Tibial nerve (tissue), 4 donors: ENCODE results near the gene NFKBIE. TPM values are rescaled to one million over a fixed set of nuclear protein-coding genes. Genes with fewer than 3 reads are reported as not detected.
A peak's percentile ranks its signal among the peaks of the same experiment; 100 is the strongest.

ENCODE experiments used
- DNase-seq, 2 donors: peaks; one replicate each; pipeline ENCODE4 v3.0.0-alpha.2; 2019; ENCODE audit warnings: low spot score in 2 of 2
- H3K27ac ChIP-seq, 4 donors: fragments of 200-600 bp; sonication (generic) in 3 of 4; one replicate each; pipeline ENCODE4 v1.5.1; 2017 to 2019; ENCODE audit warnings: mild to moderate bottlenecking in 1 of 4
- H3K27me3 ChIP-seq, 2 donors: fragments of 200-600 bp; sonication (generic) in 1 of 2; one replicate each; pipeline versions ENCODE4 v1.5.1 to v1.6.0; 2017 to 2019
- H3K36me3 ChIP-seq, 3 donors: fragments of 200-600 bp; sonication (generic); one replicate each; pipeline ENCODE4 v1.5.1; 2018 to 2019
- H3K4me1 ChIP-seq, 4 donors: fragments of 200-600 bp; sonication (generic) in 3 of 4; one replicate each; pipeline ENCODE4 v1.5.1; 2017 to 2019
- H3K4me3 ChIP-seq, 4 donors: fragments of 200-600 bp; sonication (generic) in 3 of 4; one replicate each; pipeline ENCODE4 v1.5.1; 2017 to 2019; ENCODE audit warnings: mild to moderate bottlenecking in 1 of 4, moderate library complexity in 1 of 4
- H3K9me3 ChIP-seq, 4 donors: fragments of 200-600 bp; sonication (generic) in 3 of 4; one replicate each; pipeline ENCODE4 v1.5.1; 2017 to 2019
- EP300 ChIP-seq, 2 donors: sonication (generic); formaldehyde crosslinking; IDR thresholded peaks; one replicate each; pipeline ENCODE4 v1.6.1; 2017; ENCODE audit warnings: antibody characterized with exemption in 2 of 2, mild to moderate bottlenecking in 1 of 2
- POLR2A ChIP-seq, 2 donors: fragments of 450-650 bp; IDR thresholded peaks; one replicate each; pipeline ENCODE4 v1.6.1; 2017; ENCODE audit warnings: antibody characterized with exemption in 2 of 2, mild to moderate bottlenecking in 2 of 2, moderate library complexity in 2 of 2
- WGBS, 2 donors: methylation state at CpG; one replicate each; pipeline ENCODE4 v1.1.5; 2018; 5-methylcytosine and 5-hydroxymethylcytosine counted together
- total RNA-seq, 4 donors: library from RNA; depleted of rRNA; stranded (reverse); fragments of >200 nt; gene quantifications; one replicate each; pipeline ENCODE4 v1.1.0, GENCODE V29; 2016
- TF ChIP-seq, protein P1 (sequence below), 5 experiments: fragments of 200-600 bp in 3 of 5; fragments of 450-650 bp in 2 of 5; sonication (generic) in 3 of 5; IDR thresholded peaks; one replicate each; pipeline ENCODE4 v1.5.1; 2016 to 2019; ENCODE audit warnings: antibody characterized with exemption in 5 of 5, mild to moderate bottlenecking in 3 of 5, moderate library complexity in 2 of 5

NFKBIE gene
- total RNA-seq, 4 donors from 2014 or later: 12.7 to 20.7 (median 16.0) TPM

DNA sequence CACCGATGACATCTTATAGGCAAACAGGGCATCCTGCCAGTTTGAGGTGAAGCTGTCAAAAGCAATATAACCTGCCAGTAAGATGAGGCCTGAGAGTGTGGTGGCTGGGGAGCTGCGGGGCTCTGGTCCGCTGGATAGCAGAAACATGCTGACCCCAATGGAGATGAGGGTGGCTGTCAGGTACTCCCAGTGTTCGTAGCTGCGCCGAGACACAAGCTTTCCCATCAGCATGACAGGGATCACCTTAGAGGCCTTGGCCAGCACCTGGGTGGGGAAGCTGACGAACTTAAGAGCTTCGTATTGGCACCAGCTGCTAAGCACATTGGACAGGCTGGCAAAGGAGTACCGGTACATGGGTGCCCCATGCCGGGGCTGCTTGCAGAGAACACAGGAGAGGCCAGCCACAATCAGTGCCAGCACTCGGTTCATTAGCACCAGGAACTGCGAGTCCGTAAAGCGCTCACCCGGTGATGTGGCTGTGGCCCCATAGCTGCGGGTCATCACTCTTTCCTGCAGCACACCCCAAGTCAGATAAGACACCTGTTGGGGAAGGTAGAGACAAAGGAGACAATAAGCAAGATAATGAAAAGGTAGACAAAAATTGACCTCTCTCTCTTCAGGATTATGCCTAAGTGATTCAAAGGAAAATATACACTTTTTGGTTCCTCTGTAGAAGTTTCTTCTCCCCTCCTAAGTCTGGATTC lies 10.1 kb downstream of the NFKBIE start:
- no peak for DNase-seq
- Histone ChIP-seq H3K4me1 (peaks cover 0 to 64% (median 15%) of the 10 kb centered on the region in 4 donors), H3K9me3 (no peaks in the 10 kb centered on the region), H3K36me3 (peaks cover 6 to 75% (median 27%) of the 10 kb centered on the region in 3 donors), H3K4me3 (no peak overlapping the region), H3K27ac (peak overlapping the region in 3 of 4 donors; percentile 90 to 99 (median 96)), H3K27me3 (no peaks in the 10 kb centered on the region)
- WGBS, 2 donors: 66 to 75% methylated on average over 14 to 16 of the region's 16 CpGs
- TF ChIP-seq, protein P1, sequence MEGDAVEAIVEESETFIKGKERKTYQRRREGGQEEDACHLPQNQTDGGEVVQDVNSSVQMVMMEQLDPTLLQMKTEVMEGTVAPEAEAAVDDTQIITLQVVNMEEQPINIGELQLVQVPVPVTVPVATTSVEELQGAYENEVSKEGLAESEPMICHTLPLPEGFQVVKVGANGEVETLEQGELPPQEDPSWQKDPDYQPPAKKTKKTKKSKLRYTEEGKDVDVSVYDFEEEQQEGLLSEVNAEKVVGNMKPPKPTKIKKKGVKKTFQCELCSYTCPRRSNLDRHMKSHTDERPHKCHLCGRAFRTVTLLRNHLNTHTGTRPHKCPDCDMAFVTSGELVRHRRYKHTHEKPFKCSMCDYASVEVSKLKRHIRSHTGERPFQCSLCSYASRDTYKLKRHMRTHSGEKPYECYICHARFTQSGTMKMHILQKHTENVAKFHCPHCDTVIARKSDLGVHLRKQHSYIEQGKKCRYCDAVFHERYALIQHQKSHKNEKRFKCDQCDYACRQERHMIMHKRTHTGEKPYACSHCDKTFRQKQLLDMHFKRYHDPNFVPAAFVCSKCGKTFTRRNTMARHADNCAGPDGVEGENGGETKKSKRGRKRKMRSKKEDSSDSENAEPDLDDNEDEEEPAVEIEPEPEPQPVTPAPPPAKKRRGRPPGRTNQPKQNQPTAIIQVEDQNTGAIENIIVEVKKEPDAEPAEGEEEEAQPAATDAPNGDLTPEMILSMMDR (IDR thresholded peaks at IDR 0.05): no peak
- TF ChIP-seq POLR2A (IDR thresholded peaks at IDR 0.05) (no peak), EP300 (IDR thresholded peaks at IDR 0.05) (no peak)

DNA sequence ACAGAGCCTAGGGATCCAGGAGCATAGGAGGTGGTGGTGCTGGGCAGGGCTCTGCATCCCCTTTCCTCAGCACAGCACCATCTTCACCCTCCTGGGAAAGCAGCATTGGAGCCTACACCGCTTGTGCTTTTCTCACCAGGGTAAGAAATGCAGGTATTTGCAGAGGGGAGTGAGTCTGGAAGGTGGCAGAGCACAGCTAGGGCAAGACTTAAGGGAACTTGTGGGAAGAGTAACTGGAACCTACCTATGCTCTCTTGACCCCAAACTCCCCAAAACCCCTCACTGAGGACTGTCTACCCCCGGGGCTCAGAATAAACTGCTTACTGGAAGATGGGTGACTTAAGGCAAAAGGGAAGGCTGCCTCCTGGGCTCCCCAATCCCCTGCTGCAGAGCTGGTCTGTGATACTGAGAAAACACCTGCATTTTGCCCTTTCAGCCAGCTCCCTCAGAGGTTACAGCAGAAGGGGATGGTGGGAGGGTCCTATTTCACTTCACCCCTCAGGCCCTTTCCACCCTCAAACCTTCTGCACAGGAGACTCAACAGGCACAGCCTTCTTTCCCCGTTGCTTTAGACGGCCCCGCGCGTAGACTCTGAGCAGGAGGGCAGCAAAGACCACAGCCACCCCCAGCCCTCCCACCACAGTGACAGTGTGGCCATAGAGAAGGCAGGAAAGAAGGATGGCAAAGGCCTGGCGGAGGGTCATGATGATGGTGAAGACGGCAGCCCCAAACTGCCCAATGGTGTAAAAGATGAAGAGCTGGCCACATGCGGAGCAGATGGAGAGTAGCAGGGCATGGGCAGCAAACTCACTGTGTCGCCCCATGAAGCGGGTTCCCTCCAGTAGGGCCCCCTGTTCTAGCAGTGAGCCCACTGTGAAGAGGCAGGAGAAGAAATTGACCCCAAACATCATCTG lies 10.9 kb downstream of the NFKBIE start:
- Histone ChIP-seq H3K27ac (peak overlapping the region in 1 of 4 donors; percentile 90), H3K9me3 (no peaks in the 10 kb centered on the region), H3K4me3 (no peak overlapping the region), H3K27me3 (no peaks in the 10 kb centered on the region), H3K36me3 (peaks cover 6 to 75% (median 27%) of the 10 kb centered on the region in 3 donors), H3K4me1 (peaks cover 0 to 72% (median 16%) of the 10 kb centered on the region in 4 donors)
- TF ChIP-seq POLR2A (IDR thresholded peaks at IDR 0.05) (no peak), EP300 (IDR thresholded peaks at IDR 0.05) (no peak)
- TF ChIP-seq, protein P1 (IDR thresholded peaks at IDR 0.05): no peak
- WGBS, 2 donors: 70 to 71% methylated on average over 12 of the region's 12 CpGs
- no peak for DNase-seq

- peaks cover 6 to 73% (median 27%) of the 10 kb centered on the region in 3 donors for H3K36me3 ChIP-seq
- no peak overlapping the region for H3K4me3 ChIP-seq
- no peak for DNase-seq
- peaks cover 0 to 82% (median 25%) of the 10 kb centered on the region in 4 donors for H3K4me1 ChIP-seq
- no peaks in the 10 kb centered on the region for H3K27me3 ChIP-seq
- 66 to 70% methylated on average over 10 of the region's 10 CpGs for WGBS, 2 donors
- H3K27ac ChIP-seq: peak overlapping the region in 1 of 4 donors; percentile 4
- H3K9me3 ChIP-seq: no peaks in the 10 kb centered on the region
- TF ChIP-seq, protein P1 (IDR thresholded peaks at IDR 0.05): peak in 3 of 5 experiments; percentile 24 to 30 (median 26)
- no peak for TF ChIP-seq EP300 (IDR thresholded peaks at IDR 0.05)
- no peak for TF ChIP-seq POLR2A (IDR thresholded peaks at IDR 0.05)
Observed at GRCh38 chr6:44253307-44254101, 11.8 kb downstream of the NFKBIE start.

DNA sequence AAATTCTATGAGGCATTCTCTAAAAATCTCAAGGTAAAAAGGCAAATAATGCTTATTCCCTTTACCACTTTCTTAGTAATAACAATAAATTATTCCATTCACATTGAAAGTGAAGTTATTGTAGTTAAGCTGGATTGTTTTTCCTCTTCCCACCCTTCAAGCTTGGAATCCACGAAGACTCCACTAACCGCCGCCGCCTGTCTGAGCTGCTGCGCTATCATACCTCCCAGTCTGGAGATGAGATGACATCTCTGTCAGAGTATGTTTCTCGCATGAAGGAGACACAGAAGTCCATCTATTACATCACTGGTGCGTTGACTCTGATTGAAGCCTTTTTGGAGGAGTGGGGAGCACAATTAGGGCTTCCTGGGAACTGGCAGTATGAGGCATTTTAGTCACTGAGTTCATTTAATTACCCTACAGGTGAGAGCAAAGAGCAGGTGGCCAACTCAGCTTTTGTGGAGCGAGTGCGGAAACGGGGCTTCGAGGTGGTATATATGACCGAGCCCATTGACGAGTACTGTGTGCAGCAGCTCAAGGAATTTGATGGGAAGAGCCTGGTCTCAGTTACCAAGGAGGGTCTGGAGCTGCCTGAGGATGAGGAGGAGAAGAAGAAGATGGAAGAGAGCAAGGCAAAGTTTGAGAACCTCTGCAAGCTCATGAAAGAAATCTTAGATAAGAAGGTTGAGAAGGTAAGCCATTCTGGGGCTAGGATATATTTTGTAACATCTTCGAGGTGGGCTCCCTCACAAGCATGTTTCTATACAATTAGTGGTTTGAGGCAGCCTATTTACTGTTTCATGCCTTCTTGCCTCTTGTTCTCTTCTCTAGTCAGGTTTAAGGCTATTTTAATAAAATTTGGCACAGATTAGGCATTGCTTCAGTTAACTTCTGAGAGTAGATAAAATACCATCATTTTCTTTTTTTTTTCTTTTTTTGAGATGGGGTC lies 13.5 kb downstream of the NFKBIE start:
- H3K36me3 ChIP-seq: peaks cover 6 to 71% (median 27%) of the 10 kb centered on the region in 3 donors
- H3K4me3 ChIP-seq: no peak overlapping the region
- H3K27ac ChIP-seq: no peak overlapping the region
- peaks cover 0 to 78% (median 27%) of the 10 kb centered on the region in 4 donors for H3K4me1 ChIP-seq
- H3K27me3 ChIP-seq: no peaks in the 10 kb centered on the region
- WGBS, 2 donors: 90 to 92% methylated on average over 14 of the region's 14 CpGs
- no peaks in the 10 kb centered on the region for H3K9me3 ChIP-seq
- TF ChIP-seq, protein P1 (IDR thresholded peaks at IDR 0.05): no peak
- no peak for TF ChIP-seq EP300 (IDR thresholded peaks at IDR 0.05)
- TF ChIP-seq POLR2A (IDR thresholded peaks at IDR 0.05): no peak
- no peak for DNase-seq
